ENCODE data around the gene FRY. TPM values are rescaled to one million over a fixed set of nuclear protein-coding genes. Genes with fewer than 3 reads are reported as not detected.
A peak's percentile ranks its signal among the peaks of the same experiment; 100 is the strongest.

Gene FRY
- total RNA-seq, 1 donor from 2014 or later: 19.9 TPM

GRCh38 chr13:32224916-32225315, 193.3 kb downstream of the FRY start:
- DNase-seq: no peak

- DNase-seq: no peak
These were observed 193.9 kb downstream of the FRY start for GRCh38 chr13:32225481-32225931.

GRCh38 chr13:32228330-32229041, 196.9 kb downstream of the FRY start:
- no peak for DNase-seq

GRCh38 chr13:32229443-32229842, 197.9 kb downstream of the FRY start:
- DNase-seq: no peak

- no peak for DNase-seq
These were observed 200.7 kb downstream of the FRY start for GRCh38 chr13:32232263-32232662.

GRCh38 chr13:32233062-32233461, 201.5 kb downstream of the FRY start:
- DNase-seq: no peak

- DNase-seq: no peak
These were observed 203.3 kb downstream of the FRY start for GRCh38 chr13:32234914-32235313.

GRCh38 chr13:32237681-32238080, 206.1 kb downstream of the FRY start:
- DNase-seq: no peak

- DNase-seq: no peak
These were observed 212.1 kb downstream of the FRY start for GRCh38 chr13:32243695-32244094.

- no peak for DNase-seq
These were observed 214.0 kb downstream of the FRY start for GRCh38 chr13:32245555-32245954.

- DNase-seq: no peak
These were observed 214.9 kb downstream of the FRY start for GRCh38 chr13:32246468-32246867.

- DNase-seq: no peak
These were observed 216.3 kb downstream of the FRY start for GRCh38 chr13:32247887-32248286.

GRCh38 chr13:32248801-32249200, 217.2 kb downstream of the FRY start:
- DNase-seq: no peak

GRCh38 chr13:32252812-32253438, 221.4 kb downstream of the FRY start:
- DNase-seq: no peak

- no peak for DNase-seq
These were observed 222.4 kb downstream of the FRY start for GRCh38 chr13:32253911-32254399.

GRCh38 chr13:32254416-32254815, 222.8 kb downstream of the FRY start:
- DNase-seq: no peak

- no peak for DNase-seq
These were observed 223.5 kb downstream of the FRY start for GRCh38 chr13:32254916-32255723.

- DNase-seq: no peak
These were observed 224.1 kb downstream of the FRY start for GRCh38 chr13:32255724-32256109.

- no peak for DNase-seq
These were observed 224.7 kb downstream of the FRY start for GRCh38 chr13:32256243-32256642.

- no peak for DNase-seq
These were observed 226.1 kb downstream of the FRY start for GRCh38 chr13:32257649-32258048.

- DNase-seq: no peak
These were observed 227.5 kb downstream of the FRY start for GRCh38 chr13:32259116-32259515.

GRCh38 chr13:32261567-32261966, 230.0 kb downstream of the FRY start:
- DNase-seq: peak; percentile 63

- no peak for DNase-seq
These were observed 230.6 kb downstream of the FRY start for GRCh38 chr13:32262165-32262564.
